Measurements from ENCODE around the gene IGSF9. TPM values are rescaled to one million over a fixed set of nuclear protein-coding genes. Genes with fewer than 3 reads are reported as not detected.

The IGSF9 gene
- total and polyA plus RNA-seq, 2 of the 13 experiments (the other 11 are each of a cell fraction or from before 2014, with no cell fraction given), result 0.03 TPM; not detected in 1

- H3K4me1 ChIP-seq (ENCODE audit: insufficient read depth, low read length), result no peaks in the 10 kb centered on the region
- WGBS (ENCODE audit: low lambda C conversion rate), result 35% methylated on average over 9 of the region's 9 CpGs
- no peaks in the 10 kb centered on the region for H4K20me1 ChIP-seq (ENCODE audit: insufficient read depth, low read length)
- peak; percentile 44; the same call in 1 of the 3 replicates for ATAC-seq
- no peaks in the 10 kb centered on the region for H3K36me3 ChIP-seq (replicated peaks in 1 of 2; ENCODE audit: control insufficient read depth in 1 of 2, insufficient read depth in 2 of 2, low read length in 2 of 2)
- H3K9me3 ChIP-seq (ENCODE audit: low read length), result no peaks in the 10 kb centered on the region
- POLR2A ChIA-PET, result no interaction called here
- CTCF ChIA-PET (ENCODE audit: low intra/inter-chr PET ratio, low total read pairs), result no interaction called here
- H2AFZ ChIP-seq (ENCODE audit: low read length), result no peak overlapping the region
- no peak overlapping the region for H3K4me2 ChIP-seq (ENCODE audit: low read depth, low read length)
- DNase-seq (ENCODE audit: low spot score), result peak; percentile 60
- no peaks in the 10 kb centered on the region for H3K79me2 ChIP-seq (ENCODE audit: insufficient read depth, low read length)
- no TSS peak for BruUV-seq (replicated peaks)
- intact Hi-C loops (cut with micrococcal nuclease; ENCODE audit: unreplicated experiment) (no loop called here), in situ Hi-C loops (cut with HindIII; ENCODE audit: extremely low pct_ligation_motif_present, low pct_unique_long_range_greater_than_20kb) (no loop called here)
- no peak overlapping the region for H3K9ac ChIP-seq (ENCODE audit: insufficient read depth, low read depth, low read length)
- FAIRE-seq, result no peak
- no peak overlapping the region for H3K27ac ChIP-seq (ENCODE audit: extremely low read length, insufficient read depth, low read length)
- no peak overlapping the region for H3K4me3 ChIP-seq (replicated peaks in 1 of 3; ENCODE audit: insufficient read depth in 1 of 3, low read depth in 2 of 3, low read length in 3 of 3)
- no peaks in the 10 kb centered on the region for H3K27me3 ChIP-seq (ENCODE audit: control insufficient read depth in 1 of 2, insufficient read depth in 2 of 2, low read length in 2 of 2)
- TF ChIP-seq ZSCAN12 (CRISPR knock-in tag; IDR thresholded peaks at IDR 0.05) (no peak), ZBTB7B (CRISPR knock-in tag; IDR thresholded peaks at IDR 0.05) (no peak), EEA1 (CRISPR knock-in tag; IDR thresholded peaks at IDR 0.05; ENCODE audit: borderline replicate concordance) (no peak), ZNF318 (CRISPR knock-in tag; IDR thresholded peaks at IDR 0.05) (no peak)
Observed at GRCh38 chr1:159916242-159917051, 29.0 kb downstream of the IGSF9 start.
